ENCODE data around the gene BABAM2.

GRCh38 chr2:28133778-28134177 is 243.2 kb downstream of the BABAM2 start:
- no peak for TF ChIP-seq EZH2phosphoT487 (IDR thresholded peaks at IDR 0.05; ENCODE audit: insufficient read depth, low read depth)
- no peak for TF ChIP-seq EZH2 (IDR thresholded peaks at IDR 0.05; ENCODE audit: insufficient read depth, poor library complexity, severe bottlenecking)
